Stimulated activated naive CD8-positive, alpha-beta T cell treated with anti-CD3 and anti-CD28 coated beads, Interleukin-15, amount 100 ng/mL, for 72 hours (primary cell): ENCODE data around the gene GSTM2.

Experiments used
- ATAC-seq: fragments of 150-1000 bp; cut with Tn5 transposase; 2 replicates; pipeline ENCODE4 v1.10.0; 2021; ENCODE audit warnings: mild to moderate bottlenecking, moderate library complexity
- DNase-seq, 2 donors: peaks; one replicate each; pipeline ENCODE4 v3.0.0; 2021 to 2022
- H3K27ac Mint-ChIP-seq, 2 donors: one replicate each; pipeline ENCODE4 v1.8.0; 2022; ENCODE audit warnings: mild to moderate bottlenecking in 2 of 2, mixed read lengths in 2 of 2, moderate library complexity in 2 of 2
- H3K27me3 Mint-ChIP-seq: one replicate; pipeline ENCODE4 v1.8.0; 2022; ENCODE audit warnings: mixed read lengths
- H3K4me1 Mint-ChIP-seq: one replicate; pipeline ENCODE4 v1.8.0; 2022; ENCODE audit warnings: mild to moderate bottlenecking, mixed read lengths
- H3K4me3 Mint-ChIP-seq, 2 donors: one replicate each; pipeline ENCODE4 v1.8.0; 2022; ENCODE audit warnings: mild to moderate bottlenecking in 2 of 2, mixed read lengths in 2 of 2, moderate library complexity in 1 of 2
- H3K9me3 Mint-ChIP-seq, 2 donors: one replicate each; pipeline ENCODE4 v1.8.0; 2022; ENCODE audit warnings: mixed read lengths in 2 of 2

The GSTM2 gene

DNA sequence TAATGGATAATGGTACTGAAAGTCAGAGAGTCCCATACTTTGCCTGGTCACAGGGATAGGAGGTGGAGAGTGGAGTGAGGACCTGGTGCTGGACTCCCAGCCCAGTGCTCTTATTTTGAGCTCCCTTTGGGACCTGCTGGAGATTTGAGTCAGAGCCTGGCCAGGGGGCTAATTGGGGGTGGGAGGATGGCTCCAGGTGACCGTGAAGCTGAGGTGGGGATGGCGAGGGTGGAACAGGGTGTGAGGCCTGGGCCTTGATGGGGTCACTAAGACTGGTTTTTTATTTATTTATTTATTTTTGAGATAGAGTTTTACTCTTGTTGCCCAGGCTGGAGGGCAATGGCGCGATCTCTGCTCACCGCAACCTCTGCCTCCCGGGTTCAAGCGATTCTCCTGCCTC, 30.4 kb upstream of the GSTM2 start:
- Mint-ChIP-seq H3K4me1 (peaks cover 26% of the 10 kb centered on the region), H3K9me3 (no peaks in the 10 kb centered on the region), H3K27ac (no peak overlapping the region)

DNA sequence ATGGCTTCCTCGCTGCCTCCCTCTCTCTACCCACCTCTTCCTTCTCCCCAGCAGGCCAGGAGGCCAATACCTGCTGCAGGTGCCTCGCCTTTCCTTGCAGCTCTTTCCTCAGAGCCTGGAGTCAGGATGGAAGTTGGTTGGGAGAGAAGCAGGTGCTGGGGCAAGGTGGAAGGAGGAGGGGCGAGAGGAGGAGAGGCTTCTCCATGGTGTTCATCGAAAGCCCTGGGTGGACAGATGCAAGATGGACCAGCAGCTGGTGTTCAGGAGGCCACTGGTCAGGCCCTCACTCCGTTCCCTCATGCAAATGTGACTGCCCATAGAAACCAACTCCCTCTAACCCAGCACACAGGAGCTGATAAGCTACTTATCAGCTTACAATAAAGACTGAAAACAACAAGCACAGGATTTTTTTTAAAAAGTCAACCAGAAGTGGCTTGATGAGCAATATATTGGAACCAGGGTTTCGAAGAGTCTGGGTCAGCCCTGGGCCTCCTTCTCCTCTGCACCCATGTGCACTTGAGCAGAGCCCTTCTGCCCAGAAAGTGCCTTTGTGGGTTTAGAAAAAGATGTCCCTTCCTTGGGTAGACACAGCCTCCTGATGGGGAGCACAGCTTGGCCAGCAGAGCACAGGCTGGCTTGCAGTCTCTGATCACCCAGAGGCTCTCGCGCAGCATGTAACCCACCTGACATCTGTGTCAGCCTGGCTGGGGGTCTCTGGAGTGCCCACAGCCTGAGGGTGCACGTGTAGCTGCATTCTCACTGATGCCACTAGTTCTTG, 28.6 kb upstream of the GSTM2 start:
- ATAC-seq, result no peak
- Mint-ChIP-seq H3K9me3 (no peaks in the 10 kb centered on the region), H3K4me3 (no peak overlapping the region), H3K27ac (no peak overlapping the region), H3K27me3 (peaks cover 9% of the 10 kb centered on the region), H3K4me1 (peaks cover 35% of the 10 kb centered on the region)
- DNase-seq, result no peak

More for the DNA sequence above, 30.4 kb upstream of the GSTM2 start:
- no peak overlapping the region for H3K4me3 Mint-ChIP-seq
- H3K27me3 Mint-ChIP-seq, result peaks cover 6% of the 10 kb centered on the region
- DNase-seq (no peak), ATAC-seq (no peak)

DNA sequence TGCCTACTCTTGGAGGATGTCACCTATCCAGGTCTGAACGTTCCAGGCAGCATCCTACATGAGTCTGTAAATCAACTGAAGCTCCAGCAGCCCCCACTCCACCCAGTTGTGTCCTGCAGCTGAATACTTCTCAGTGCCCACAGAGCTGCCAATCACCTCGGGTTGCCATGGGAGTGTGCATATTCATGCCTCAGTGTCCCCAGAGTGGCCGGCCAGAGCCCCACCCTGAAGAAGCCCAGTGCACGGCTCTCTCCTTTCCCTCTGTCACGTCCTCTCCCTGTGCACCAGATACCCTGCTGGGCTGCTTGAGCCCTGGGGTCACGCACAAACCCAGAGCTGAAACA, 28.0 kb upstream of the GSTM2 start:
- H3K4me3 Mint-ChIP-seq, result no peak overlapping the region
- H3K4me1 Mint-ChIP-seq, result peaks cover 34% of the 10 kb centered on the region
- H3K9me3 Mint-ChIP-seq, result no peaks in the 10 kb centered on the region
- no peak overlapping the region for H3K27ac Mint-ChIP-seq
- H3K27me3 Mint-ChIP-seq, result peaks cover 14% of the 10 kb centered on the region
- no peak for DNase-seq
- ATAC-seq, result peak; percentile 2

DNA sequence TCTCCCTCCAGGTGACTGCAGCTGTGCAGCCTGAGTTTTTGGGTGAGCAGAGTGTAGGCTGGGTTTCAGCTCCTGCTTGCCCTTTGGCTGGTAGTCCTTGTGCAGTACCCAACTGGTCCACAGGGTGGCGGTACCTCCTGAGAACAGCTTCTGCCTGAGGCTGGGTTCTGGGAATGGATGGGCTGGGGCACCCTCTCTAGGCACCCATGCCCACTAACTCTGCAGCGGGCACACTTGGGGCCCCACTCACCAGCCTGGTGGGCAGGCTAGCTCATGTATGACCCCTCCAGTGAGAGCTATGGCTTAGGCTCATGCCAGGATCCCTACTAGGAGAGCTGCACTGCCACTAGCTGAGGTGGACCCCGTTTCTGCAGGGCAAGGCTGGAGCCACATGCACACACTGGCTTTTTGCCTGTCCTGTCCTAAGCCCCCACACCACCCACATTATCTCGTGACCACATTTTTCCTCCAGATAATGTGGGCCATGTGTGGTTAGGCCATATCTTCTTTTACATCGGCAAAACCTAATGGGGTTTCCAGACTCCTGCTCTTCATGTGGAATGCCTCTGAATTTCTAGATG, 27.5 kb upstream of the GSTM2 start:
- peaks cover 20% of the 10 kb centered on the region for H3K27me3 Mint-ChIP-seq
- no peak overlapping the region for H3K27ac Mint-ChIP-seq
- no peak overlapping the region for H3K4me3 Mint-ChIP-seq
- peaks cover 28% of the 10 kb centered on the region for H3K4me1 Mint-ChIP-seq
- H3K9me3 Mint-ChIP-seq, result no peaks in the 10 kb centered on the region
- DNase-seq, result peak; percentile 83 to 86
- peak; percentile 71 for ATAC-seq

DNA sequence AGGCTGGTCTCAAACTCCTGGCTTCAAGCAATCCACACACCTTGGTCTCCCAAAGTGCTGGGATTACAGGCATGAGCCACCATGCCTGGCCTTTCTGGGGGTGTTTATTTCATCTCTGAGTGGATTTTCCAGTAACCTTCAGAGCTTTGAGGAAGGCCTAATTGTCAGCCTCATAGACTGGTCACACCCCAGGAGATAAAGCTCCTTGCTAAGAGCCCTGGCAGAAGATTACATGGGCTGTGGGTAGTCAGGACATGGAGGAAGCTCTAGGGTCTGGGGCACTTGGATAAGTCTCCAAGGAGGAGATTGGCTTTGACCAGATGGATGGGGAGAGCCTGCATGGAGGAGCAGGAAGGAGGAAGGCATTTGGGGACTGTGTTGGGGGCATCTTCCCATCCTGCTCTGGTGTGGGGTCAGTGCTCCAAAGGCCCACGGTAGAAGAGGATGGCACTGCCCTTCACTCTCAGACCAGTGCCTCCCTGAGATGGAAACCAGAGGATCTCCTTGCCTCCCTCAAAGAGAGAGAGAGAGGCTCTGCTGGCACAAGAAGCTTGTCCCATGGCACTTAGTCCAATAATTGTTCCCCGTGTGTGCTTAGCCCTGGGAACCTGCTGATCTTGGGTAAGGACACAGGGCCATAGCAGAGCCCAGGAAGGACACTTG, 26.6 kb upstream of the GSTM2 start:
- H3K27ac Mint-ChIP-seq, result no peak overlapping the region
- H3K4me3 Mint-ChIP-seq, result no peak overlapping the region
- peaks cover 21% of the 10 kb centered on the region for H3K27me3 Mint-ChIP-seq
- DNase-seq, result no peak
- no peaks in the 10 kb centered on the region for H3K9me3 Mint-ChIP-seq
- H3K4me1 Mint-ChIP-seq, result peaks cover 24% of the 10 kb centered on the region
- ATAC-seq, result no peak

DNA sequence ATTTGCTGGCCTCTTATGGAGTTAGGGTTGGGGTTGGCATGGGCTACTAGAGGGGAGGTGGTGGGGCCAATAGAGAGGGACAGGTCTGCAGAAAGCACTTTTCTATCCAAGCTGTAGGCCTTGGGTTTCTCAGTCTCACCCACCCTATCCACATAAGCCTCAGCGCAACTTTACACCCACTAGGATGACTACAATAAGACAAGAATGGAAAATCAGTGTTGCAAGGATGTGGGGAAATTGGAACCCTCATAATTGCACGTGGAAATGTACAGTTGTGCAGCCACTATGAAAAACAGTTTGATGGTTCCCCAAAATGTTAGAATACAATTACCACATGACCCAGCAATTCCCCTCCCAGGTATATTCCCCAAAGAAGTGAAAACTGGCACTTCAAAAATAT, 26.0 kb upstream of the GSTM2 start:
- no peak for ATAC-seq
- no peak for DNase-seq
- no peak overlapping the region for H3K27ac Mint-ChIP-seq
- no peak overlapping the region for H3K4me3 Mint-ChIP-seq
- peaks cover 24% of the 10 kb centered on the region for H3K4me1 Mint-ChIP-seq
- H3K9me3 Mint-ChIP-seq, result no peaks in the 10 kb centered on the region
- H3K27me3 Mint-ChIP-seq, result peaks cover 21% of the 10 kb centered on the region

DNA sequence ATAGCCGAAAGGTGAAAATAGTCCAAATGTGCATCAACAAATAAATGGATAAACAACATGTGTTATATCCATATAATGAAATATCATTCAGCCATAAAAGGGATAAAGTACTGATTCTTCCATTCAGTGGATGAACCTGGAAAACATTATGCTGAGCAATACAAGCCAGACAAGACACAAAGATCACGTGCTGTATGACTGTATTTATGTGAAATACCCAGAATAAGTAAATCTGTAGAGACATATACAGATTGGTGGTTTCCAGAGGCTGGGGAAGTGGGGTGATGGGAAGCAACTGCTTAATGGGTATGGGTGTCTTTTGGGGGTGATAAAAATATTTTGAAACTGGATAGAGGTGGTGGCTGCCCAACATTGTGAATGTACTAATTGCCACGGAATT, 25.2 kb upstream of the GSTM2 start:
- Mint-ChIP-seq H3K27ac (no peak overlapping the region), H3K9me3 (no peaks in the 10 kb centered on the region), H3K4me3 (no peak overlapping the region), H3K4me1 (peaks cover 24% of the 10 kb centered on the region), H3K27me3 (peaks cover 21% of the 10 kb centered on the region)
- DNase-seq (no peak), ATAC-seq (no peak)

DNA sequence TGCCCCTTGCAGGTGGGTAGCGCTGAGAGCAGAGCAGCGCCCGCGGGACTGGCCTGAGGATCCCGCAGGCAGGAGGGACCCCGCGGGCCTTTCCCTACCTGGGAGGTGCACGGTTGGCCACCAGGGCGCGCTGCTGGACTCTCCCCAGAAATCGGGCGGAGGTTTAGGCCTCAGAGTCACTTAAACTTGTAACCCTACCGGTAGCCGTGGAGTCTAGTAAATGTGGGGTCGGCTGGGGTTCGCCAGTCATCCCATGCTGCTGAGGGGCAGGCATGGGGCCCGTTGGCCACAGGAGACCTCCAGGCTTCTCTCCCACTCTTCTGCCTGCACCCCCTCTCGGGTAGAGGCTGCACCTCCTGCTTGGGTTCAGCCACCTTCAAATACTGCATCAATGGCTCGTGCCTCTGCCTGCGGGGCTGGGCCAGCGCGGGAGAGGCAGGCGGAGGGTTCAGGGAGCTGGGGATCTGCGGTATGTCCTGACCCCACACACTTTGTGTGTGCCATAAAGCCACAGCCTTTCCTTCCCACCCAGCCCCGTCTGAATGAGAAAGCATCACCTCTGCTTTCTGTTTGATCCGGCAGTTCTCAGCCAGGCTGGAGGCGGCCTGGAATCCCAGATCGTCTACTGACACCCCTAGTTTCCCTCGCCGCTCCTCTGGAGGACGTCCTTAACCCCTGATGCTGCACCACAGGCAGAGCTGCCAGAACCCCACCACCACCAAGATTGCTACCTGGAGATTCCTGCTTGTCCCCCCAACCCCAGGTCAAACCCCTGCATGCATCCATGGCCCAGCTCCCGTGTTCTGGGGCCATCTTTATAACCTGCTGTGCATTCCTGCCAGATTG, 24.2 kb upstream of the GSTM2 start:
- ATAC-seq (peak; percentile 98), DNase-seq (peak; percentile 85 to 88)
- H3K9me3 Mint-ChIP-seq, result no peaks in the 10 kb centered on the region
- no peak overlapping the region for H3K4me3 Mint-ChIP-seq
- H3K27ac Mint-ChIP-seq, result no peak overlapping the region
- H3K27me3 Mint-ChIP-seq, result peaks cover 21% of the 10 kb centered on the region
- peaks cover 24% of the 10 kb centered on the region for H3K4me1 Mint-ChIP-seq

DNA sequence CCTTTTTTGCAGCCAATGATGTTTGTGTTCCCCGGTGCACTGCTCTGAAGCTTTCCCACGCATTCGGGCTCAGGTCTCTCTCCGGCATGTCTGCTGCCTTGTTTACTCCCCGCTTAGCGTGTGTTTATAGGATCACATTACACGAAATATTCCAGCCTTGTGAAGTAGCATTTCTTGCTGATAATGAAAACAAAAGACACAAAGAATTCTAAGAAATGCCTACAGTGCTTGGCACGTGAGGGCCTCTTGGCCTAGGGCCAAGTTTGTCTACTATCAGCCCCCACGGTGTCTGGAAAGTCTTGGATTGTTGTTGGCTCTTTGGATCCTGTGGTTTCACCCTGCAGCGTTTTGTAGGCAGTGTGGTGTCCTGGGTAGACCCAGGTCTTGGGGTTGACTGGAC, 23.2 kb upstream of the GSTM2 start:
- Mint-ChIP-seq H3K27ac (no peak overlapping the region), H3K27me3 (peaks cover 21% of the 10 kb centered on the region), H3K4me1 (peaks cover 24% of the 10 kb centered on the region), H3K4me3 (no peak overlapping the region), H3K9me3 (no peaks in the 10 kb centered on the region)
- ATAC-seq (no peak), DNase-seq (no peak)

DNA sequence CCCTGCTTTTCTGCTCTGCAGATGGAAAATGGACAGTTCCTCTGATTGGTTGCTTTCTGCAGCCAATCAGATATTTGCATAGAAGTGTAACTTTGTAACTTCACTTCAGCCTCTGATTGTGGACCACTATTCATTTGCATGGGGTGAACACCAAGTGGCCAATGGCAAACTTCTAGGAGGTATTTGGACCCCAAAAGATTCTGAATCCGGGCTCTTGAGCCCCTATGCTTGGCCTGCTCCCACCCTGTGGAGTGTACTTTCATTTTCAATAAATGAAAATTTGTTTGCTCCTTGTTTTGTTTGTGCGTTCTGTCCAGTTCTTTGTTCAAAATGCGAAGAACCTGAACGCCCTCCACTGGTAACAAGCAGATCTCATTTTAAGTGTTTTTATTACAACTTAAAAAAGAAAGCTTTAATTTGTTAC, 18.4 kb upstream of the GSTM2 start:
- Mint-ChIP-seq H3K9me3 (no peaks in the 10 kb centered on the region), H3K27ac (no peak overlapping the region), H3K4me1 (peaks cover 6% of the 10 kb centered on the region), H3K4me3 (no peak overlapping the region), H3K27me3 (peaks cover 26% of the 10 kb centered on the region)
- DNase-seq, result no peak
- no peak for ATAC-seq

DNA sequence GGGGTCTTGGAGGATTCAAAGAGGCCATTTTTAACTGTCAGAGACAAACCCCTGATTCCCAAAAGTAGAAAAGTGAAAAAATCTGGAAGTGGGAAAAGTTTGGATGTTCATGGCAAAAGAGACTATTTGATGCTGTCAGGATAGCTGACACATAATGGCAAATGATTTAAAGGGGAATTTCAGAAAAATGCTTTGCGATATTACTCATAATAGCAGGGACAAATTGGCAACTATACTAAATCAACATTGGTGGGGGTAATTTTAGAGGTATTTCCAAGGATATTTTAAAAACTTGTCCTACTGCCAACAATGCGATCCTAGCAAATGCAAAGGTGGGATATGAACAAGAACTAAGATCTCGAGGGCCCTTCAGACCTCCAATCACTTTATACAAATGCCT, 17.2 kb upstream of the GSTM2 start:
- H3K9me3 Mint-ChIP-seq, result no peaks in the 10 kb centered on the region
- ATAC-seq, result no peak
- no peak overlapping the region for H3K4me3 Mint-ChIP-seq
- no peak for DNase-seq
- H3K27ac Mint-ChIP-seq, result no peak overlapping the region
- peaks cover 16% of the 10 kb centered on the region for H3K27me3 Mint-ChIP-seq
- H3K4me1 Mint-ChIP-seq, result peaks cover 15% of the 10 kb centered on the region

DNA sequence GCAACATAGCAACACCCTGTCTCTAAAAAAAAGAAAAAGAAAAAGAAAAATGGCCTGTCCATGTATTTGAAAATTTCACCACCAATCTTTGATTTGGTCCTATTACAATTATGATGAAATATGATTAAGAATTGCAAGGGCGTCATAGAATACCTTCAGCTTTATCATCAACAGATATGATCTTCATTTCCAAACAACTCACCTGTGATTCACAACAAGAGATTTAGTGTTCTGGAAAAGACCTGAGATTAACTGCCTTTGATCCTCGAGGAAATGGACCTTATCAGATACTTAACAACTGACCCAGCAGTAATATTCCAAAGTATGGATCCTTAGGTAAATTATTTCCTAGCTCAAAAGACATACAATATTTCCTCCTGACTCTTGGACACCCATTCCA, 15.5 kb upstream of the GSTM2 start:
- H3K4me1 Mint-ChIP-seq, result peaks cover 29% of the 10 kb centered on the region
- ATAC-seq (no peak), DNase-seq (no peak)
- H3K27ac Mint-ChIP-seq, result no peak overlapping the region
- no peak overlapping the region for H3K4me3 Mint-ChIP-seq
- H3K27me3 Mint-ChIP-seq, result peaks cover 16% of the 10 kb centered on the region
- no peaks in the 10 kb centered on the region for H3K9me3 Mint-ChIP-seq

DNA sequence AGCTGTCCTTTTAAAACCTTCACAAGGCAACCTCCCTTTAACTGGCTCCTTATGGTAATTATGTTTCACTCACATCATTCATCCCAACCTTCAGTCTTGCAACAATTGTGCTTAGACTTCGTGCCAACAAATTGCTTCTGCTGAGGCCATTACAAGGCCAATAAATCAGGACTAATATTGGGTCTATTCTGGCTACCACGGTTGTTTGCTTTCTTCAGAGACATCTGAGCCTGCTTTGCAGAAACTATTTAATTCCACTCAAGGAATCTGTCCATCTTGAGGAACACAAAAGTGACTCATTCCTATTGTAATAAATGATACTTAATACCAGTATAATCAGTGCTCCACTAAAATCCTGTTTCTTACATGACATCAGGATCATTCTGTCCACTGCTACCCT, 14.6 kb upstream of the GSTM2 start:
- Mint-ChIP-seq H3K27ac (peak overlapping the region in 1 of 2 donors; percentile 24), H3K4me3 (no peak overlapping the region), H3K4me1 (peaks cover 29% of the 10 kb centered on the region), H3K9me3 (no peaks in the 10 kb centered on the region), H3K27me3 (peaks cover 16% of the 10 kb centered on the region)
- ATAC-seq (no peak), DNase-seq (no peak)

DNA sequence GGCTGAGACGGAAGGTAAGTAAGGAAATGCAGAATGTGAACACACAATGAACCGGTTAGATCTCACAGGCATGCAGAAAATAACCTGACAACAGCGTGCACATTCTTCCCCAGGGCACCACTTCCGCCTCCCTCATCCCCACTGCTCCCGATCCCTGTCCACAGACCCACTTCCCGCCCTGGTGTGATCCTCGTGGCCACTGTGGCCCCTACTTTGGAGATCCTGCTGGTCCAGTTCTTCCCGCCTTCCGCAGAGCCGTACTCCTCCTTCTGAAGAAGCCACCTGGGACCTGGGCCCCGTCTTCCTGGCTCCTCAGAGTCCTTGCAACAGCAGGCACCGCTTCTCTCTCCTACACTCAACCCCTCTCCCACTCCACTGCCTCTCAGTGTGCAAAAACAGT, 13.3 kb upstream of the GSTM2 start:
- Mint-ChIP-seq H3K9me3 (no peaks in the 10 kb centered on the region), H3K27me3 (peaks cover 16% of the 10 kb centered on the region), H3K4me3 (no peak overlapping the region), H3K27ac (no peak overlapping the region), H3K4me1 (peaks cover 29% of the 10 kb centered on the region)
- no peak for DNase-seq
- no peak for ATAC-seq

DNA sequence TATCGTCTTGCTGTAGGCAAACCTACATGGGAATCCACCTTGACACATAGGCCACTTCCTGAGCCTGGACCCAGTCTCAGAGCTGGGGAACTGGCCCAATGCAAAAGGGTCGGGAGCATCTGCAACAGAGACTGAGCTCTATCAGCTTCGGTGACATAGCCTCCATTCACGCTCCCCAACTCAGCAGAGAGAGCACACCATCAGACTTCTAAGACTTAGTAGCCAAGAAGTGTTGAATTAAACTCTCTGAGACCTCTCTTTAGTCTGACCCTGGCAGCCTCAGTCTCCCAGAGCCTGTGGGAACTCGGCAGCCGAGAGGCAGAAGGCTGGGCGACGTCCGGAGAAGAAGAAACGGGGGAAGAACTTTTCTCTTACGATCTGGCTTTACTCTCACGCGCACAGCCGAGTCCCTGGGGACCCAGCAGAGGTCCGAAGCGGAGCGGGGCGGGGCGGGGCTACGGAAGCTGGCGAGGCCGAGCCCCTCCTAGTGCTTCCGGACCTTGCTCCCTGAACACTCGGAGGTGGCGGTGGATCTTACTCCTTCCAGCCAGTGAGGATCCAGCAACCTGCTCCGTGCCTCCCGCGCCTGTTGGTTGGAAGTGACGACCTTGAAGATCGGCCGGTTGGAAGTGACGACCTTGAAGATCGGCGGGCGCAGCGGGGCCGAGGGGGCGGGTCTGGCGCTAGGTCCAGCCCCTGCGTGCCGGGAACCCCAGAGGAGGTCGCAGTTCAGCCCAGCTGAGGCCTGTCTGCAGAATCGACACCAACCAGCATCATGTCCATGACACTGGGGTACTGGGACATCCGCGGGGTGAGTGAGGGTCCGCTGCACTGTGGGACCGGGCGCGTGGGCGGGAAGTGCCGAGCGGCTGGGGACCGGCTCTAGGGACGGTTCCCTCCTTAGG, 12.0 kb upstream of the GSTM2 start, which contains the start of gene GSTM4:
TSS of gene GSTM4 (plus strand) at position 485 of the 905 bp plus-strand sequence. CDS start at position 776, 291 bp downstream.
- DNase-seq, result peak; percentile 56 to 64
- peak; percentile 91 for ATAC-seq
- H3K4me1 Mint-ChIP-seq, result peaks cover 29% of the 10 kb centered on the region
- H3K27me3 Mint-ChIP-seq, result peaks cover 10% of the 10 kb centered on the region
- H3K4me3 Mint-ChIP-seq, result peak within 1 kb of the TSS; percentile 89 to 96
- peak within 1 kb of the TSS; percentile 84 to 90 for H3K27ac Mint-ChIP-seq
- no peaks in the 10 kb centered on the region for H3K9me3 Mint-ChIP-seq
